GM12873 (cell line): Measurements from ENCODE around the gene USP10.

ENCODE experiments used
- CTCF ChIP-seq: IDR thresholded peaks from 2 replicates; pipeline ENCODE4 v1.5.1; 2012; ENCODE audit warnings: low read depth, mild to moderate bottlenecking, moderate library complexity, low read length, control low read depth; ENCODE audit not compliant: insufficient read depth; ENCODE audit errors: missing control alignments

USP10 gene

GRCh38 chr16:84735849-84736586 lies 36.2 kb downstream of the USP10 start:
- no peak for TF ChIP-seq CTCF

GRCh38 chr16:84737192-84738011 lies 37.6 kb downstream of the USP10 start:
- TF ChIP-seq CTCF, result no peak

- peak; percentile 96 for TF ChIP-seq CTCF
Observed at GRCh38 chr16:84738255-84739038, 38.6 kb downstream of the USP10 start.

GRCh38 chr16:84739349-84740124 lies 39.7 kb downstream of the USP10 start:
- TF ChIP-seq CTCF, result no peak

GRCh38 chr16:84740596-84741116 lies 40.9 kb downstream of the USP10 start:
- no peak for TF ChIP-seq CTCF

- TF ChIP-seq CTCF, result no peak
Observed at GRCh38 chr16:84741340-84741830, 41.6 kb downstream of the USP10 start.
